Tibial nerve (tissue), 4 donors: ENCODE data around the gene HTR7. TPM values are rescaled to one million over a fixed set of nuclear protein-coding genes. Genes with fewer than 3 reads are reported as not detected.
"Not testable (repeated sequence)": the region's sequence is repeated elsewhere in the genome, so short reads cannot be mapped to it uniquely, and the experiment has no call there.

Experiments used
- DNase-seq, 2 donors: peaks; one replicate each; pipeline ENCODE4 v3.0.0-alpha.2; 2019; ENCODE audit warnings: low spot score in 2 of 2
- H3K27ac ChIP-seq, 4 donors: fragments of 200-600 bp; sonication (generic) in 3 of 4; one replicate each; pipeline ENCODE4 v1.5.1; 2017 to 2019; ENCODE audit warnings: mild to moderate bottlenecking in 1 of 4
- H3K27me3 ChIP-seq, 2 donors: fragments of 200-600 bp; sonication (generic) in 1 of 2; one replicate each; pipeline versions ENCODE4 v1.5.1 to v1.6.0; 2017 to 2019
- H3K36me3 ChIP-seq, 3 donors: fragments of 200-600 bp; sonication (generic); one replicate each; pipeline ENCODE4 v1.5.1; 2018 to 2019
- H3K4me1 ChIP-seq, 4 donors: fragments of 200-600 bp; sonication (generic) in 3 of 4; one replicate each; pipeline ENCODE4 v1.5.1; 2017 to 2019
- H3K4me3 ChIP-seq, 4 donors: fragments of 200-600 bp; sonication (generic) in 3 of 4; one replicate each; pipeline ENCODE4 v1.5.1; 2017 to 2019; ENCODE audit warnings: mild to moderate bottlenecking in 1 of 4, moderate library complexity in 1 of 4
- H3K9me3 ChIP-seq, 4 donors: fragments of 200-600 bp; sonication (generic) in 3 of 4; one replicate each; pipeline ENCODE4 v1.5.1; 2017 to 2019
- CTCF ChIP-seq, 5 experiments: fragments of 200-600 bp in 3 of 5; fragments of 450-650 bp in 2 of 5; sonication (generic) in 3 of 5; IDR thresholded peaks; one replicate each; pipeline ENCODE4 v1.5.1; 2016 to 2019; ENCODE audit warnings: antibody characterized with exemption in 5 of 5, mild to moderate bottlenecking in 3 of 5, moderate library complexity in 2 of 5
- EP300 ChIP-seq, 2 donors: sonication (generic); formaldehyde crosslinking; IDR thresholded peaks; one replicate each; pipeline ENCODE4 v1.6.1; 2017; ENCODE audit warnings: antibody characterized with exemption in 2 of 2, mild to moderate bottlenecking in 1 of 2
- POLR2A ChIP-seq, 2 donors: fragments of 450-650 bp; IDR thresholded peaks; one replicate each; pipeline ENCODE4 v1.6.1; 2017; ENCODE audit warnings: antibody characterized with exemption in 2 of 2, mild to moderate bottlenecking in 2 of 2, moderate library complexity in 2 of 2
- WGBS, 2 donors: methylation state at CpG; one replicate each; pipeline ENCODE4 v1.1.5; 2018; 5-methylcytosine and 5-hydroxymethylcytosine counted together
- total RNA-seq, 4 donors: library from RNA; depleted of rRNA; stranded (reverse); fragments of >200 nt; gene quantifications; one replicate each; pipeline ENCODE4 v1.1.0, GENCODE V29; 2016

HTR7 gene
- total RNA-seq, 4 donors from 2014 or later: 0.20 to 1.2 (median 0.43) TPM

DNA sequence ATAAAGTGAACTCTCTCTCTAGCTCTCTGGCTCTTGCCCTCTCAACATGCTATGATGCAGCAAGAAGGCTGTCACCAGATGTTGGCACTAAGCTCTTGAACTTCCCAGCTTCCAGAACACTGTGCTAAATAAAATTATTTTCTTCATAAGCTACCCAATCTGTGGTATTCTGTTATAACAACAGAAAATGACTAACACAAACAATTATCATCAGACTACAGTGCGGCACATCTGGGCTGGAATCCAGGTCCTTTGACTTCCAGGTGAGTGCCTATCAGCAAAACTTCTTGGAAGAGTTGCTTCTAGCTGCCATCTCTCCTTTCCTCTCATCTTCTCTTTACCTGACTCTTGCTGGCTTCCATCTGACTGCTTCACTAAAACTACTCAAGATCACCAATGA, 20.4 kb downstream of the HTR7 start:
- 87 to 100% methylated on average over 1 of the region's 1 CpG for WGBS, 2 donors

GRCh38 chr10:90834326-90834725, 23.5 kb downstream of the HTR7 start:
- Histone ChIP-seq H3K27ac (no peak overlapping the region), H3K4me3 (no peak overlapping the region), H3K9me3 (no peaks in the 10 kb centered on the region), H3K27me3 (no peaks in the 10 kb centered on the region), H3K4me1 (no peaks in the 10 kb centered on the region), H3K36me3 (no peaks in the 10 kb centered on the region)
- no peak for DNase-seq
- TF ChIP-seq EP300 (IDR thresholded peaks at IDR 0.05) (no peak), POLR2A (IDR thresholded peaks at IDR 0.05) (no peak), CTCF (IDR thresholded peaks at IDR 0.05) (no peak)
- 80 to 88% methylated on average over 3 of the region's 3 CpGs for WGBS, 2 donors

More for the DNA sequence above, 20.4 kb downstream of the HTR7 start:
- H3K4me3 ChIP-seq: no peak overlapping the region
- DNase-seq: no peak
- H3K36me3 ChIP-seq: no peaks in the 10 kb centered on the region
- no peaks in the 10 kb centered on the region for H3K27me3 ChIP-seq
- no peaks in the 10 kb centered on the region for H3K9me3 ChIP-seq
- TF ChIP-seq EP300 (IDR thresholded peaks at IDR 0.05) (no peak), CTCF (IDR thresholded peaks at IDR 0.05) (no peak)
- H3K4me1 ChIP-seq: no peaks in the 10 kb centered on the region
- H3K27ac ChIP-seq: no peak overlapping the region

- DNase-seq: no peak
- Histone ChIP-seq H3K9me3 (peaks cover 0 to 3% (median 0%) of the 10 kb centered on the region in 4 donors), H3K4me1 (no peaks in the 10 kb centered on the region), H3K27ac (no peak overlapping the region), H3K27me3 (no peaks in the 10 kb centered on the region), H3K36me3 (no peaks in the 10 kb centered on the region), H3K4me3 (no peak overlapping the region)
- TF ChIP-seq EP300 (IDR thresholded peaks at IDR 0.05) (no peak), CTCF (IDR thresholded peaks at IDR 0.05) (no peak), POLR2A (IDR thresholded peaks at IDR 0.05) (no peak)
- 91 to 97% methylated on average over 8 to 9 of the region's 17 CpGs for WGBS, 2 donors
Observed at GRCh38 chr10:90832111-90832510, 25.7 kb downstream of the HTR7 start.

DNA sequence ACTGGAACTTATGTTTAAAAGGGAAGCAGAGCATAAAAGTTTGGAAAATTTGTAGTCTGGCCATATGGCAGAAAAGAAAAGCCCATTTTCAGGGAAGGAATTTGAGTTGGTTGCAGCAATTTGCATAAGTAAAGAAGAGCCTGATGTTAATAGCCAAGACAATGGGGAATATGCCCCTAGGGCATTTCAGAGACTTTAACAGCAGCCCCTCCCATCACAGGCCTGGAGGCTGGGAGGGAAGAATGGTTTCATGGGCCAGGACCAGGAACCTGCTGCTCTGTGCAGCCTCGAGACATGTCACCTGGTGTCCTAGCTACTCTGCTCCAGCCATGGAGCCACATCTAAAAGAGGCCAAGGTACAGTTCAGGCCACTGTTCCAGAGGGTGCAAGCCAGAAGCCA, 35.3 kb downstream of the HTR7 start:
- Histone ChIP-seq H3K27me3 (no peaks in the 10 kb centered on the region), H3K9me3 (peaks cover 0 to 44% (median 0%) of the 10 kb centered on the region in 4 donors), H3K4me1 (no peaks in the 10 kb centered on the region), H3K36me3 (no peaks in the 10 kb centered on the region), H3K4me3 (no peak overlapping the region), H3K27ac (no peak overlapping the region)
- 64 to 73% methylated on average over 1 of the region's 1 CpG for WGBS, 2 donors
- DNase-seq: no peak
- TF ChIP-seq CTCF (IDR thresholded peaks at IDR 0.05) (no peak), EP300 (IDR thresholded peaks at IDR 0.05) (no peak), POLR2A (IDR thresholded peaks at IDR 0.05) (no peak)

GRCh38 chr10:90821864-90822263, 36.0 kb downstream of the HTR7 start:
- H3K9me3 ChIP-seq: peaks cover 0 to 39% (median 0%) of the 10 kb centered on the region in 4 donors
- 63 to 64% methylated on average over 1 of the region's 1 CpG for WGBS, 2 donors
- H3K4me3 ChIP-seq, H3K27me3 ChIP-seq, DNase-seq, H3K36me3 ChIP-seq, H3K27ac ChIP-seq, H3K4me1 ChIP-seq: not testable (repeated sequence)

DNA sequence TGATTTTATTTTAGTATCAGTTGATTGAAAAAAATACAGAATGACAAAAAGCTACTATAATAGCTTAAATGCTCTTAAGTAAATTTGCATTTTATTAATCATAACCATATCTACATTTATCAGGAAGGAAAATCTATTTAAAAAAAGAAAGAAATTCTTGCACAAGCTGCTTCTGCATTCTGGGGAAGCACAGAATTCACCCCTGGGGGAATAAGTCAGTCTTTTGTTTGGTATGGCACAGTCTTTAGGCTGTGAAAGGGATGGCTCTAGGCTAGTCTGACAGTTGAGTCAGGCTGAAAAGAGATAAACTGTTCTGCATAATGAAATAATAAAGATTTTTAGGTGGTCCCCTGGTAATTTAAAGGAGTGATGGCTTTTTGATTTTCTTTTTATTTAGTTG, 37.9 kb downstream of the HTR7 start:
- H3K4me3 ChIP-seq: no peak overlapping the region
- H3K36me3 ChIP-seq: no peaks in the 10 kb centered on the region
- peaks cover 0 to 26% (median 0%) of the 10 kb centered on the region in 4 donors for H3K9me3 ChIP-seq
- H3K4me1 ChIP-seq: no peaks in the 10 kb centered on the region
- DNase-seq: no peak
- no peaks in the 10 kb centered on the region for H3K27me3 ChIP-seq
- H3K27ac ChIP-seq: no peak overlapping the region
- TF ChIP-seq EP300 (IDR thresholded peaks at IDR 0.05): no peak
- no peak for TF ChIP-seq POLR2A (IDR thresholded peaks at IDR 0.05)
- TF ChIP-seq CTCF (IDR thresholded peaks at IDR 0.05): no peak
